ENCODE results near the gene TRIM41.
A peak's percentile ranks its signal among the peaks of the same experiment; 100 is the strongest.
"Not testable (repeated sequence)": the region's sequence is repeated elsewhere in the genome, so short reads cannot be mapped to it uniquely, and the experiment has no call there.

The TRIM41 gene

DNA sequence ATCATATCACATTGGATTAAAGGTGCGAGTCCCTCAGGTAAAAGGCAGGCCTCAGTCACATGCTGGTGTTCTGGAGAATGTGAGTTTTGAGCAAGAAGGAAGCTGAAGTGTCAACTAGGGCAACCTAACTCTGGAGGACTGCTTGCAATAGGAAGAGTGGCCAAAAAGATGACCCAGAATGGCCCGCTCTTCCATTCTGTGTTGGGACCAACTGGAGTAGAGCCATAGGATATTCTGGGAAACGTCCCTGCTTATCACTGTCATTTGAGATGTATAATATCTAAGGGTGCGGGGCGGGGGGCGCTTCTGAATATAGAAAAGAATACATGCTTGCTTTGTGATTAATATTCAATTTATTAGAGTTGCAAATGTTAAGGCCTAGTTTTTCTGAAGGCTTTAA lies 11.0 kb upstream of the TRIM41 start:
- no peak overlapping the region for H3K4me3 ChIP-seq (ENCODE audit: low read length)
- TF ChIP-seq ZNF274 (IDR thresholded peaks at IDR 0.05; ENCODE audit: low read depth, low read length) = no peak

DNA sequence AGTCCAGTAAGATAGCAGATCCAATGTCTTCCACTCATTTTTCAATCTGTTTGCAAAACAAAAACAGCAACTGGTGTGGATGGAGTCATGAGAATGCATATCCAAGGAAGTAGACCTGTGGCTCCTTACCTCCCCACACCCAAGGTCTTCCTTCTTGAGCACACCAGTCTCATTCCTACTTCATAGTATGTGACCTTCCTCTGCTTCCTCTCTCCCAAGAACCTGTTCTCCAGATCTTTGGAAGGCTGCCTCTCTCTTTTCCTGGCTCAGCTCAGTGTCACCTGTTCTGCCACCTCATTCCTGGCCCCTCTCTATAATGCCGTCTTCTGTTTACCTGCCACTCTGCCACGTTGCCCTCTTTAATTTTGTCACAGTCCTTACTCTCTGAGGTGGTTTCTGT lies 10.1 kb upstream of the TRIM41 start:
- TF ChIP-seq ZNF274 (IDR thresholded peaks at IDR 0.05; ENCODE audit: low read depth, low read length) = no peak
- no peak overlapping the region for H3K4me3 ChIP-seq (ENCODE audit: low read length)

DNA sequence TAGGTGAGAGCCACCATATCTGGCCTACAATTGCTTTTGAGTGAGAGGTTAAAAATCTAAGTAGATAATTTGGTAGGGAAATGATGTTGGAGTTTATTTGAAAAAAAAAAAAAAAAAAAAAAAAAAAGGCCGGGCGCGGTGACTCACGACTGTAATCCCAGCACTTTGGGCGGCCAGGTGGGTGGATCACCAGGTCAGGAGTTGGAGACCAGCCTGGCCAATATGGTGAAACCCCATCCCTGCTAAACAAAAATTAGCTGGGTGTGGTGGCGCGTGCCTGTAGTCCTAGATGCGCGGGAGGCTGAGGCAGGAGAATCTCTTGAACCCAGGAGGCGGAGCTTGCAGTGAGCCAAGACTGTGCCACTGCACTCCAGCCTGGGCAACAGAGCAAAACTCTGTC lies 8.8 kb upstream of the TRIM41 start:
- H3K4me3 ChIP-seq (ENCODE audit: low read length) = not testable (repeated sequence)

DNA sequence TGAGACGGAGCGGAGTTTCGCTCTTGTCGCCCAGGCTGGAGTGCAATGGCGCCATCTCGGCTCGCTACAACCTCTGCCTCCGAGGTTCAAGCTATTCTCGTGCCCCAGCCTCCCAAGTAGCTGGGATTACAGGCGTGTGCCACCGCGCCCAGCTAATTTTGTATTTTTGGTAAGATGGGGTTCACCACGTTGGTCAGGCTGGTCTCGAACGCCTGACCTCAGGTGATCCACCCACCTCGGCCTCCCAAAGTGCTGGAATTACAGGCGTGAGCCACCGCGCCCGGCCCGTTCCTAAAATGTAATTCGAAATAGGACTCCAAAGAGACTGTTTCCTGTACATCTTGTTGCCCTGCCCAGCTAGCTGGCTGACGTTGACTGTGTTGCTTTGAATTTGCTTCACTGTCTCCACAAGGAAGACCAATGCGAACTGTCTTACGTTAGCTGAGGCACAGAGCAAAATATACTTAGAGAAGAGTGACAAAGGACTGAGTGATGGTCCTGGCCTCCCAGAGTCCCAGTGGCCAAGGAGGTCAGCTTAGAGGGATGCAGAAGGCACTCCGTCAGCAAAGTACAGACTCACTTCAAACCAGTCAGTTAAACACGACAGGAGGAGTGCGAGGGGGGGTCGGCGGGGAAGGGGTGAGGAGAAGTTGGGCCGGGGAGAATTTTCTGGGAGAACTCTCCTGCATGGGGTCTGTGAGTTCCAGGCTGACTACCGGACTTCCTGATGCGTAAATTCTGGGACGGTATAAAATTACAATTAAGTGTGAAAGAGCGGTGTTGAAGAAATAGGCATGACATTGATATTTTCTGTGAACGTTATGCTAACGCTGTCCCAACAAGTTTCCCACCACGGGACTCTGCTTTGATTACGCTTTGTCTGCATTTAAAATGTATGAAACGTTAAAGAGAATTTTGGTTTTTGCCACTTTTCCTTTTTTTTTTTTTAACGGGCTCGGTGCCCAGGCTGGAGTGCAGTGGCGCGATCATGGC lies 6.8 kb upstream of the TRIM41 start:
- H3K4me3 ChIP-seq (ENCODE audit: low read length) = peak overlapping the region; percentile 63
- TF ChIP-seq ZNF274 (IDR thresholded peaks at IDR 0.05; ENCODE audit: low read depth, low read length) = no peak

DNA sequence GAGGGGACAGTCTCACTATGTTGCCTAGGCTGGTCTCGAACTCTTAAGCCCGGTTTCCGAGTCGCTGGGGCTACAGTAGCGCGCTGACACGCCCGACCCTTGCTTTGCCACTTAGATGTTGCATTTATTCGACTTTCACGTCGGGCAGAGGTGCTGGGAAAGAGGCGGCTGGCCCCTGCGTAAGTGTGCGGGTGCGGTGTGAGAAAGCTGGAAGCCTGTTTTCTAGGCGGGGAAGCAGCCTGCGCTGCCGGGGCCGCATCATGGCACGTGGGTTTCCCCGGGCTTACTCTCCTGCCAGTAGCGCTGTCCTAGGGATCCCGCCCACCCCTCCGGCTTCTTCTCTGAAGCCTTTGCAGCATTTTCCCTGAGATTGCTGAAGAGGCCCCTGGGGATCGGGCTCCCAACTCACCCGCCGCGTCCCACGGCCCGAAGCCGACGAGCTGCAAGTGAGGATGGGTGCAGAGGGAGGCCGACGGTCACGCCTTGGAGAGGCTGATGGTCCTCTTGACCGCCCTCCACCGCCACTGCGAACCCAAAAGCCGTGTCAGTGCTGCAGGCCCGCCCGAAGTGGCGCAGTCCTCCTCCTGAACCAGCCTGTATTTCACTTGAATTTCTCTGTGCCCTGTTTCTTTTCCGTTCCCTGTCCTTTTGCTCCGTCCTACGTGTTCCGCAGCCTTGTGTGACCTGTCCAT lies 5.8 kb upstream of the TRIM41 start:
- no peak for TF ChIP-seq ZNF274 (IDR thresholded peaks at IDR 0.05; ENCODE audit: low read depth, low read length)
- peak overlapping the region; percentile 54; the same call in 1 of the 2 replicates for H3K4me3 ChIP-seq (ENCODE audit: low read length)

DNA sequence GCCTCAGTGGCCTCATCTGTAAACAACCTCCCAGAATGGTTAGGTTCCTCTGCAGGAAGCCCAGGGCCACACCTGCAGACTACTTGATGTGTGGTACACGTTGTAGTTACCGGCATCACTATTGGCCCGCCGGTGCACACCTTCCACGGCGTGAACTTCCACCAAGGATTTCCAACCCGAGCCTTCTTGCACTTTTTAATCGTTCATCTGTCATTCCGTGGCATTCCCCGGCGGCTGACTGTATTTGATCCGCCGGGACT lies 5.3 kb upstream of the TRIM41 start:
- no peak for TF ChIP-seq ZNF274 (IDR thresholded peaks at IDR 0.05; ENCODE audit: low read depth, low read length)
- peak overlapping the region; percentile 54; the same call in 1 of the 2 replicates for H3K4me3 ChIP-seq (ENCODE audit: low read length)

DNA sequence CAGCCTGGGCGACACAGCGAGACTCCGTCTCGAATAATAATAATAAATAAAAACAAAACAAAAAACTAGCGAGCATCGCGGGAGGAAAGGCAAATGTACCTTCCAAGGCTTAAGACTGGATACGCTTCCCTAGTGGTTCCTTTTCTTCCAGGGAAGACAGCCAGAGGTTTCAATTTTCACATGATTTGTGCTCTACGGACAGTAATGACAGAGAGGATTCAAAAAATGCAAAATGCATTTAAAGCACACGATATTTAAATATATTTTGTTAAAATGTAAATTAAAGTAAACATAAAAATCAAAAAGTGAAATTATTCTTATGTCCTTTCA lies 4.3 kb upstream of the TRIM41 start:
- no peak for TF ChIP-seq ZNF274 (IDR thresholded peaks at IDR 0.05; ENCODE audit: low read depth, low read length)

DNA sequence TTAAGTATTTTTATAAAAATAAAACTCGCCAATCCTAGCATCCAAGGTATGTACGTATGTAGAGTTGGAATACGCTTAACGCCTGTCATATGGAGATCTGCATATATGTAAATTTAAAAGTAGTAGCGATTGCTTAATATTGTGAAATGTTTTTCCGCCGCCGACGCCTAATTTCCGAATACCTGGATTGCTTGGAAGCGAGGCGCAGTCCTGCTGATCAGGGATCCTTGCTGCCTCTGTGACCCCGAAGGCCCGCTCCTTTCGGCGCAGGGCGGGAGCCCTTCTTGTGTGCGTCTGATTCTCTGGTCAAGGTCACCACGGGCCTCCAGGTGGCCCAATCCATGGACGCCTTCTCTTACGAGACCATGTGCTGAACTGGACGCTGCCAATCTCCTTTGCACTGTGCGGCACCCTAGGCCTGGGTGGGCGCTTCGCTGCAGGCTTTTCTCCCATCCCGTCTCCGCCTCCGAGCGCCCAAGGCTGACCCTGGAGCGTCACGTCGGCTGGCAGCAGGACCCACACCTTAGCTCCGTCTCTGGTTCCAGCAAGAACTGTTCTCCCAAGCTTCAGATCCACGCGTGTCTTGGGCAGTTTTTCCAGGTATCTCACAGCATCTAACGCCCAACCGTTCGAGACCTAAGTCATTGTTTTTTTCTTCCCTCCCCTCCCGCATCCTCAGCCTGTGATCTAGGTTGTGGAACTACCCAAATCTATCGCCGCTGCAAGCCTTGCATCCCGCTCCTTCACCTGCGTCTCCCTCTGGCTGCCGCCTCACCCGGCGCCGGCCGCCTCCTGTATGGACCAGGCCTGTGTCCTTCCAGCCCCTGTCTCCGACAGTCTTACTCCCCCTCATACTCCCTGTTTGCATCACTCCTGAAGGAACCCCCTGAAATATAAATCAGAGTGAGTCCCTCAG lies 3.6 kb upstream of the TRIM41 start:
- H3K4me3 ChIP-seq (ENCODE audit: low read length) = no peak overlapping the region
- TF ChIP-seq ZNF274 (IDR thresholded peaks at IDR 0.05; ENCODE audit: low read depth, low read length) = no peak

More for the DNA sequence above, 4.3 kb upstream of the TRIM41 start:
- peak overlapping the region; percentile 71 for H3K4me3 ChIP-seq (ENCODE audit: low read length)

DNA sequence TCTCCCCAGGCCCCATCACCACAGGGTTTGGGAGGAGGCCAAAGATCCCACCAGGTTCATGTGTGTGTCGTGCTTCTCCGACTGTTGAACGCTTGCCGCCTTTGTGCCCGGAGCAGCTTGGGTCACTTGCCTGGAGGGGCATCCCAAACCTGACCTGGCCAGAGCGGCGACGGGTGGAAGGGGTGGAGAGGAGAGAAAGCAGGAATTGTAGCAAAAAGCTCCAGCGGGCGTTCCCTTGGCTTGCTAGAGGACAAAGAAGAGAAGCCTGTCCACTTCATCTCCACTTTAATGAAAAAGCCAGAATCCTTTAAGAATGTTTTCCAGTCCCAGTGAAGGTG lies 2.9 kb upstream of the TRIM41 start:
- H3K4me3 ChIP-seq (ENCODE audit: low read length) = no peak overlapping the region
- TF ChIP-seq ZNF274 (IDR thresholded peaks at IDR 0.05; ENCODE audit: low read depth, low read length) = no peak

DNA sequence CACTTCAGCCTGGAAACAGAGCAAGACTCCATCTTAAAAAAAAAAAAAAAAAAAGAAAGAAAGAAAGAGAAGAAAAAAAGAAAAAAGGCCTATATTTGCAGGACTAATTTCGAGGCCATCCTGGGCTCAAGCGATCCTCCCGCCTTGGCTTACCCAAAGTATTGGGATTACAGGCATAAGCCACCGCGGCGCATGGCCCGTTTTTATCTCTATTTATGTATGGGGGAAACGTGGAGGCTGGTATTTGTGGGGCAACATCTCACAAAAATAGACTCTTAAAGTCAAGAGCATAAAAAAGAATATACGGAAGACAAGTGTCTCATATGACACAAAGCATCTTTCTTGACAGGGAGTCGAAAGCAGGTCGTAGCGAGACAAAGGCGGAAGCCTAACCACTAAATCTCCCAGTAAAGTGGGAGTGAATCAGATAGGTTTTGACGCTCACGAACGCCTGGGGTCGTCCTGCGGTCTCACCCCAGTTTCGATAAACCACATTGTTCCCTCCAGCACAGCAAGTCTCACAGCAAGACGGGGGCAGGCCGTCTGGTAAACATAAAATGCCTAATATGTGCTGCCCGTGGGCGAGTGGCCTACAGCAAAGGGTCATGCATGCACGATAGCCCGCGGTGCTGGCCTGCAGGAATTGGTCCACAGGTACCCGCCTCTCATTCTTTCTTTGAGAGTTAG lies 1.8 kb upstream of the TRIM41 start:
- peak overlapping the region; percentile 15; the same call in 1 of the 2 replicates for H3K4me3 ChIP-seq (ENCODE audit: low read length)
- no peak for TF ChIP-seq ZNF274 (IDR thresholded peaks at IDR 0.05; ENCODE audit: low read depth, low read length)

DNA sequence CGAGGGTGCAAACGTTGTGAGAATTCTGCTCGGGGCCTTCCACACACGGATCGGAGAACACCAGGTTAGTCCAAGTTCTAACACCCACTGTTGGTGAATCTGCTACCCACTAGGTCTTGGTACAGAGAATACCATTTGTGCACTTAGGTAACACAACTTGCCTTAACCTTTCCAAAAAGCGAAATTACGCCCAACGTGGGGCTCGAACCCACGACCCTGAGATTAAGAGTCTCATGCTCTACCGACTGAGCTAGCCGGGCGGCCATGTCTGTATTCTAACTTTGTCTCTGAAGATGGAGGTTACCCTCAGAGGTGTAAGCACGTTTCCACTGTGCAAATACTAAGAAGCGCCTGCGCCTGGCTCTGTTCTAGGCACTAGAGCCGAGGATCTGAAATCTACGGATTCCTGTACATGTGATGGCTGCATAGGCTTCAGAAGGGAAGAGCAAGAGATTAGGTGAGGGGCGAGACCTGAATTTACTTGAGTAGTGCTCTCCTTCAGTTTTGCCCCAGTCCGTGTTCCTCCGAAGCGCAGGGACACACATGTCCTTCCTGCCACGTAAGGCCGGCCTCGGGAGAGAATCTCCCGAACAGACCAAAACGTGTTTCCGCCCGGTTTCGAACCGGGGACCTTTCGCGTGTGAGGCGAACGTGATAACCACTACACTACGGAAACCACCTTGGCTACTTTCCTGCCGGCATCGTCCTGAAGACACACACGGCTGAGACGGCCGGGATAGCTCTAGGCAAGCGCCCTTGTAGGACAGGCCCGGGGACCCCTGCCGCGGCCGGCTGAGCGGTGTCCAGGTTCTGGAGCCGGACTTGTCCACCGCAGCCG lies 1.1 kb upstream of the TRIM41 start:
- peak overlapping the region; percentile 67; the same call in 1 of the 2 replicates for H3K4me3 ChIP-seq (ENCODE audit: low read length)
- TF ChIP-seq ZNF274 (IDR thresholded peaks at IDR 0.05; ENCODE audit: low read depth, low read length) = no peak

DNA sequence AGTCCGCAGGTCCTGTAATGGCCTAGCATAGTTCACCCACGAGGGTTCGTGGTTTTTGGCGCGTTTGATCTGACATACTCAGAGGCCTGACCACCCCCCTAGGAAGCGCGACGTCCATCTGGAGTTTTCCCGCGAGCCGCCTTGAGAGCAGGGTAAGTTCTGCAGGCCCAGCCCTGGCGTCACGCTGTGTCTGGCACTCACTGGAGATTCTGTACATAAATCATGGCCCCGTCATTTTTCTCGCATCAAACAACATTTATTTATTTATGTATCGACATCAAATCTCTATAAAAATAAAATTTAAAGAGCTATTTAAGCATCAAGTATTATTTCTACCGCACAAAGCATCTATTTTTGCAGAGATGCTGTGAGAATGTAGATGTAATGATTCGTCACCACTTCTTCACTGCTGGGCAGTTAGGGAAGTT lies 437 bp upstream of the TRIM41 start:
- H3K4me3 ChIP-seq (ENCODE audit: low read length) = peak overlapping the region; percentile 67
- no peak for TF ChIP-seq ZNF274 (IDR thresholded peaks at IDR 0.05; ENCODE audit: low read depth, low read length)
